ENCODE results near the gene SLC51A.

The SLC51A gene

DNA sequence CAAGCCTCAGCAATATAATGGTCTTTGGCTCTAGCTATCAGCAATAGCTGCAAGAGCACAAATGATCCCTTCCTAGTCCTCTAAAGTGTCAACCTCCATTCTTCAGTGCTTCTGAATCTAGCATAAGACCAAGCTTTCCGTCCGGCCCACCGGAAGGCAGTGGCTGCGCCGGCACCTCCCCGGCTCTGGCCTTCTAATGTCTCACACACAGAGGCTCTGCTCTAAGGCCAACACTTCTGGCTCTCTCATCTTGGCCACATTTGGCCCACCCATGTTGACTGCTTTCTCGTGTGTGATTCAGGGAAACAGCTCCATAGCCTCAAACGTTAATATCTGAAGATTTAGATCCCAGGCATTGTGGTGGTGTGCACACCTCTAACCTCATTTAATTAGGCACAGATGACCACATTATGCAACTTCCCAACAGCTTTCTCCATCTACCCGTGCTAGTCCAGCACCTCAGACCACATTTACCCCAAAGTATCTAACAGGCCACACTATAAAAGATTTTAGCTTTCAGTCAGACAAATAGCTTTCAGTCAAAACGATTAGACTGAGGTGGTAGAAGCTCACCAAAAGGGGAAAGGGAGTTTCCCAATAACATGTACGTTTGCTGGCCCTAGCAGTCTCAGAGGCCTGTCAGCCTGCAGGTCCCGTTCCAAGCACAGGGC is 19.3 kb downstream of the SLC51A start:
- Histone ChIP-seq H3K9me3 (replicated peaks in 1 of 2; ENCODE audit: control insufficient read depth in 2 of 2, insufficient read depth in 1 of 2, low read depth in 1 of 2, low read length in 2 of 2) (no peaks in the 10 kb centered on the region), H2AK5ac (ENCODE audit: low read depth, low read length) (no peak overlapping the region), H3K79me1 (ENCODE audit: low read depth, low read length) (no peaks in the 10 kb centered on the region), H4K91ac (ENCODE audit: low read depth, low read length, poor library complexity) (no peak overlapping the region), H2BK5ac (ENCODE audit: low read length) (no peak overlapping the region), H3K4me2 (ENCODE audit: insufficient read depth, low read length, poor library complexity, severe bottlenecking) (no peak overlapping the region), H2BK12ac (ENCODE audit: low read length) (no peak overlapping the region), H3K23ac (ENCODE audit: low read depth, low read length, poor library complexity) (no peak overlapping the region), H4K8ac (ENCODE audit: low read depth, low read length) (no peak overlapping the region), H3K27ac (replicated peaks; ENCODE audit: low read length) (no peak overlapping the region), H2BK120ac (ENCODE audit: low read depth, low read length) (no peak overlapping the region), H3K14ac (ENCODE audit: low read length) (no peak overlapping the region), H2BK15ac (ENCODE audit: low read length) (no peak overlapping the region), H3K36me3 (replicated peaks in 1 of 2; ENCODE audit: control insufficient read depth in 2 of 2, insufficient read depth in 2 of 2, low read length in 2 of 2) (peaks cover 7 to 28% of the 10 kb centered on the region in 2 donors), H3K4ac (ENCODE audit: low read length) (no peak overlapping the region), H3K27me3 (ENCODE audit: control insufficient read depth in 3 of 3, insufficient read depth in 3 of 3, low read depth in 1 of 3, low read length in 3 of 3) (no peaks in the 10 kb centered on the region), H3K18ac (ENCODE audit: low read length) (no peak overlapping the region), H3K4me3 (ENCODE audit: low read length in 2 of 2) (no peak overlapping the region), H3K4me1 (ENCODE audit: control insufficient read depth in 2 of 2, insufficient read depth in 1 of 2, low read depth in 1 of 2, low read length in 2 of 2) (no peaks in the 10 kb centered on the region), H2AFZ (ENCODE audit: low read length) (no peak overlapping the region), H3K9ac (ENCODE audit: low read depth, low read length, poor library complexity) (no peak overlapping the region)
- no CpG with 5 or more reads among the region's 12 CpGs for WGBS, 2 donors (ENCODE audit: extremely low coverage in 2 of 2, insufficient read length in 2 of 2, insufficient replicate concordance in 1 of 2)
- no peak for DNase-seq (ENCODE audit: low spot score)

DNA sequence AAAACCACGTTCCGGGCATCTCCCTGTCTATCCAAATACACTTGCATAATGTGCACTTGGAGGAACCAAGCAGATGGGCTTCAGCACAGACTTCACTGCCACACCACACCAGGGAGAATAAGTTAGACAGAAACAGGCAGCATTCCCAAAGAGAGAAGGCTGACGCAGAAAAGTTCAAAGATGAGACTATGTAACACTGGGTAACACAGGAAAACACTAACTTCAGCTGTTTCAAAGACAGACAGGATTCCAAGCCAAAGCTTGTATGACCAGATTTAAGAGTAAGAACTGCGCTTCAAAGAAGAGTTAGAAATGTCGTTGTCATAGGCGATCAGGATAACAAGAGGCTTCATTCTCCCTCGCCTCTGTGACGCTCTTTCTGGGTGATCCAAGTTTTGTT is 19.9 kb downstream of the SLC51A start:
- peaks cover 7 to 33% of the 10 kb centered on the region in 2 donors for H3K36me3 ChIP-seq (replicated peaks in 1 of 2; ENCODE audit: control insufficient read depth in 2 of 2, insufficient read depth in 2 of 2, low read length in 2 of 2)
- no peak overlapping the region for H4K91ac ChIP-seq (ENCODE audit: low read depth, low read length, poor library complexity)
- no peaks in the 10 kb centered on the region for H3K79me1 ChIP-seq (ENCODE audit: low read depth, low read length)
- H3K27me3 ChIP-seq (ENCODE audit: control insufficient read depth in 3 of 3, insufficient read depth in 3 of 3, low read depth in 1 of 3, low read length in 3 of 3), result no peaks in the 10 kb centered on the region
- H2AFZ ChIP-seq (ENCODE audit: low read length), result no peak overlapping the region
- no peaks in the 10 kb centered on the region for H3K4me1 ChIP-seq (ENCODE audit: control insufficient read depth in 2 of 2, insufficient read depth in 1 of 2, low read depth in 1 of 2, low read length in 2 of 2)
- no peaks in the 10 kb centered on the region for H3K9me3 ChIP-seq (replicated peaks in 1 of 2; ENCODE audit: control insufficient read depth in 2 of 2, insufficient read depth in 1 of 2, low read depth in 1 of 2, low read length in 2 of 2)
- DNase-seq (ENCODE audit: low spot score), result no peak
- H3K14ac ChIP-seq (ENCODE audit: low read length), result no peak overlapping the region
- H2BK120ac ChIP-seq (ENCODE audit: low read depth, low read length), result no peak overlapping the region
- H3K23ac ChIP-seq (ENCODE audit: low read depth, low read length, poor library complexity), result no peak overlapping the region
- no peak overlapping the region for H3K18ac ChIP-seq (ENCODE audit: low read length)
- no peak overlapping the region for H2AK5ac ChIP-seq (ENCODE audit: low read depth, low read length)
- H2BK12ac ChIP-seq (ENCODE audit: low read length), result no peak overlapping the region
- H3K27ac ChIP-seq (replicated peaks; ENCODE audit: low read length), result no peak overlapping the region
- no peak overlapping the region for H3K4ac ChIP-seq (ENCODE audit: low read length)
- no peak overlapping the region for H2BK15ac ChIP-seq (ENCODE audit: low read length)
- H4K8ac ChIP-seq (ENCODE audit: low read depth, low read length), result no peak overlapping the region
- WGBS, 2 donors (ENCODE audit: extremely low coverage in 2 of 2, insufficient read length in 2 of 2, insufficient replicate concordance in 1 of 2), result no CpG with 5 or more reads among the region's 8 CpGs
- H3K4me2 ChIP-seq (ENCODE audit: insufficient read depth, low read length, poor library complexity, severe bottlenecking), result no peak overlapping the region
- no peak overlapping the region for H3K9ac ChIP-seq (ENCODE audit: low read depth, low read length, poor library complexity)
- H3K4me3 ChIP-seq (ENCODE audit: low read length in 2 of 2), result no peak overlapping the region
- H2BK5ac ChIP-seq (ENCODE audit: low read length), result no peak overlapping the region

DNA sequence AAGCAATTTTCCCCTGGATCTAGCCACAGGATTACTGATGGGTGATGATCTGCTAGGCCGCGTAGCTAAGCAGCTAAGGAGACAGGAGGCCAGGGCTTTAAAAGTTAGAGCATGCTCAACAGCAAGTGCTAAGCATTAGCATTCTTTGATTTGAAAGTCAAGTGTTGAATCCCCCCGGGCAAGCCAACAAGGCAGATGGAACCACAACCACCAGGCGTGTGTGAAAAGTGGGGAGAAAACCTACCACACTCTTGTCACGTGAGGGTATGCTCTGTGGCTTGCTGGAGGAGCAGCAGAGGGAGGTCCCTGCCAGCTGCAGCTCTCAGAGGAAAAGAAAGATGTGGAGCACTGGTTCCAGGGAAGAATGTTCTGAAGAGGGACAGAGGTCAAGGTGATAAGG is 20.9 kb downstream of the SLC51A start:
- no peak overlapping the region for H2BK5ac ChIP-seq (ENCODE audit: low read length)
- WGBS, 2 donors (ENCODE audit: extremely low coverage in 2 of 2, insufficient read length in 2 of 2, insufficient replicate concordance in 1 of 2), result no CpG with 5 or more reads among the region's 5 CpGs

DNA sequence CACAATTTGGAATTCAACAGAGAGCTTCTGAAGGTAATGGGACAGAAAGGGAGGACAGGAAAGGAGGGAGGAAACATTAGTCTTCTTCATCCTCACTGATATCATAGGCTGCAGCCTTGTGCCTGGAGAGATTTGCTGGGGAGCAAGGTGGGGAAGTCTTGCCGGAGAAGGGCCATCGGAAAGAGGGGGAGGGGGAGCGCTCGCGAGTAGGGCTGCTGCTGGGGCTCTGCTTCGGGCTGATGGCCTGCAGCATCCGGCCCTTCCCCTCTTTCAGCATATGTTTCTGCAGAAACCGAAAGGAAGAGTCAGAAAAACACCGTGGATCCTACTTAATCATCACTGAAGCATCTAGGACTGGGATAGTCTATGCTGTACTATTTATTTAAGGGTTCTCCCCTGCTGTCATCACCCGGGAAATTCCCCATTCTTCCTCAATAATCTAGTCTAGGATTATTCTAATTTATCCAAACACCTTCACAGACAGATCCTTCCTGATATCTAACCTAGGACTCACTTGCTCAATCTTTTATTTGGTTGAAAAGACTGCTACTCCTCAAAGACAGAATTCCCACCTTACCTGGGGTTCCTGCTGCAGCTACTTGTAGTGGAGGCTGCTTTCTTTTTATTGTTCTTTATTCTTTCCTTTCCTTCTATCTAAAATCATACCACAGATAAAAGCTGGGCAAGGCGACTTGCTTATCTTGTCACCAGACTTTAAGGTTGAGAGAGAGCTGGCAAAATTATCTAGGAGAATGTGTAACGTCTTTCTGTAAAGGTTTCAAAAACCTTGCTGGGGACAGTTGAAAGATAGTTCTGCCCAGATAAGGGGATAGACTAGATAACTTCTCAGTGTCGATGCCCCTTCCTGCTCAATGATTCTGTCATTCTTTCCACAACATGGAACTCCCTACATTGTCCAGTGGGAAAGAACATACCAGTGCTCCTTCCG is 22.6 kb downstream of the SLC51A start:
- Histone ChIP-seq H3K4me1 (ENCODE audit: control insufficient read depth in 2 of 2, insufficient read depth in 1 of 2, low read depth in 1 of 2, low read length in 2 of 2) (no peaks in the 10 kb centered on the region), H3K36me3 (replicated peaks in 1 of 2; ENCODE audit: control insufficient read depth in 2 of 2, insufficient read depth in 2 of 2, low read length in 2 of 2) (peaks cover 19 to 49% of the 10 kb centered on the region in 2 donors), H3K23ac (ENCODE audit: low read depth, low read length, poor library complexity) (no peak overlapping the region), H2BK12ac (ENCODE audit: low read length) (no peak overlapping the region), H2AK5ac (ENCODE audit: low read depth, low read length) (no peak overlapping the region), H2BK120ac (ENCODE audit: low read depth, low read length) (no peak overlapping the region), H3K14ac (ENCODE audit: low read length) (no peak overlapping the region), H3K4me3 (ENCODE audit: low read length in 2 of 2) (no peak overlapping the region), H2AFZ (ENCODE audit: low read length) (no peak overlapping the region), H3K79me1 (ENCODE audit: low read depth, low read length) (no peaks in the 10 kb centered on the region), H3K27me3 (ENCODE audit: control insufficient read depth in 3 of 3, insufficient read depth in 3 of 3, low read depth in 1 of 3, low read length in 3 of 3) (no peaks in the 10 kb centered on the region), H3K4ac (ENCODE audit: low read length) (no peak overlapping the region), H3K9ac (ENCODE audit: low read depth, low read length, poor library complexity) (no peak overlapping the region), H3K9me3 (replicated peaks in 1 of 2; ENCODE audit: control insufficient read depth in 2 of 2, insufficient read depth in 1 of 2, low read depth in 1 of 2, low read length in 2 of 2) (no peaks in the 10 kb centered on the region), H3K4me2 (ENCODE audit: insufficient read depth, low read length, poor library complexity, severe bottlenecking) (no peak overlapping the region), H3K18ac (ENCODE audit: low read length) (no peak overlapping the region), H2BK15ac (ENCODE audit: low read length) (no peak overlapping the region), H3K27ac (replicated peaks; ENCODE audit: low read length) (no peak overlapping the region), H4K91ac (ENCODE audit: low read depth, low read length, poor library complexity) (no peak overlapping the region), H2BK5ac (ENCODE audit: low read length) (no peak overlapping the region), H4K8ac (ENCODE audit: low read depth, low read length) (no peak overlapping the region)
- WGBS, 2 donors (ENCODE audit: extremely low coverage in 2 of 2, insufficient read length in 2 of 2, insufficient replicate concordance in 1 of 2), result no CpG with 5 or more reads among the region's 14 CpGs
- DNase-seq (ENCODE audit: low spot score), result no peak

More for the DNA sequence above, 20.9 kb downstream of the SLC51A start:
- no peak overlapping the region for H3K14ac ChIP-seq (ENCODE audit: low read length)
- H3K36me3 ChIP-seq (replicated peaks in 1 of 2; ENCODE audit: control insufficient read depth in 2 of 2, insufficient read depth in 2 of 2, low read length in 2 of 2), result peaks cover 13 to 43% of the 10 kb centered on the region in 2 donors
- H3K27ac ChIP-seq (replicated peaks; ENCODE audit: low read length), result no peak overlapping the region
- H4K91ac ChIP-seq (ENCODE audit: low read depth, low read length, poor library complexity), result no peak overlapping the region
- H2BK12ac ChIP-seq (ENCODE audit: low read length), result no peak overlapping the region
- no peak overlapping the region for H2BK120ac ChIP-seq (ENCODE audit: low read depth, low read length)
- H2AK5ac ChIP-seq (ENCODE audit: low read depth, low read length), result no peak overlapping the region
- no peak for DNase-seq (ENCODE audit: low spot score)
- no peaks in the 10 kb centered on the region for H3K9me3 ChIP-seq (replicated peaks in 1 of 2; ENCODE audit: control insufficient read depth in 2 of 2, insufficient read depth in 1 of 2, low read depth in 1 of 2, low read length in 2 of 2)
- H2AFZ ChIP-seq (ENCODE audit: low read length), result no peak overlapping the region
- H3K9ac ChIP-seq (ENCODE audit: low read depth, low read length, poor library complexity), result no peak overlapping the region
- H3K4ac ChIP-seq (ENCODE audit: low read length), result no peak overlapping the region
- no peak overlapping the region for H4K8ac ChIP-seq (ENCODE audit: low read depth, low read length)
- H3K4me2 ChIP-seq (ENCODE audit: insufficient read depth, low read length, poor library complexity, severe bottlenecking), result no peak overlapping the region
- H3K18ac ChIP-seq (ENCODE audit: low read length), result no peak overlapping the region
- no peaks in the 10 kb centered on the region for H3K4me1 ChIP-seq (ENCODE audit: control insufficient read depth in 2 of 2, insufficient read depth in 1 of 2, low read depth in 1 of 2, low read length in 2 of 2)
- no peaks in the 10 kb centered on the region for H3K79me1 ChIP-seq (ENCODE audit: low read depth, low read length)
- no peak overlapping the region for H3K23ac ChIP-seq (ENCODE audit: low read depth, low read length, poor library complexity)
- H3K4me3 ChIP-seq (ENCODE audit: low read length in 2 of 2), result no peak overlapping the region
- H3K27me3 ChIP-seq (ENCODE audit: control insufficient read depth in 3 of 3, insufficient read depth in 3 of 3, low read depth in 1 of 3, low read length in 3 of 3), result no peaks in the 10 kb centered on the region
- H2BK15ac ChIP-seq (ENCODE audit: low read length), result no peak overlapping the region
